ENCODE measurements around the gene ASCL2. TPM values are rescaled to one million over a fixed set of nuclear protein-coding genes. Genes with fewer than 3 reads are reported as not detected.

The ASCL2 gene
- total and polyA plus RNA-seq, 2 of the 4 experiments (the other 2 are of a cell fraction) = not detected

DNA sequence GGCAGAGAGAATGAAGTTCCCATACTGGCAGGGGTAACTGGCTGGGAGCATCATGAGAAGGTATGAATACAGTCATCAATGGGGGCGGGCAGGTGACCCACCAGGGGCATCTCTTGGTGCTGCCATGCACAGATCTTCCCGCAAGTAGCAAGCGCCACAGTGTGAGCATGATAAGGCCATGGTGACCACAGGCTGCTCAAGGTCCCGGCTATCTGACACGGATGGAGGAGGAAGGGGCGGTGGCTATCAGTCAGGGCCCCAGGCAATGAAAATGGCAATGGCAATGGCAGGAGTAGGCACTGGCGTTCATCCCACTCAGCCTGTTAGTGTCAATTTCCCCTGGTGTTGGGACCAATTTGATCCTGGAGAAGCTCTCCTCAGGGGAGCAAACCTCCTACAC is 21.6 kb downstream of the ASCL2 start:
- intact Hi-C loops (cut with micrococcal nuclease) = no loop called here
- no peaks in the 10 kb centered on the region for H4K20me1 ChIP-seq (ENCODE audit: insufficient read depth, low read length)

More for the DNA sequence above, 21.6 kb downstream of the ASCL2 start:
- Histone ChIP-seq H2BK120ac (ENCODE audit: low read depth, low read length) (no peak overlapping the region), H2AFZ (replicated peaks; ENCODE audit: low read length, poor library complexity) (no peak overlapping the region), H3K4me1 (ENCODE audit: control insufficient read depth, insufficient read depth, low read length) (no peaks in the 10 kb centered on the region), H3K4me2 (ENCODE audit: low read depth, low read length) (no peak overlapping the region), H3K4me3 (ENCODE audit: insufficient read depth, low read depth, low read length) (no peak overlapping the region), H2BK15ac (ENCODE audit: low read depth, low read length) (no peak overlapping the region), H3K9ac (ENCODE audit: low read depth, low read length) (no peak overlapping the region), H4K91ac (ENCODE audit: insufficient read depth, low read depth, low read length) (no peak overlapping the region), H3K4ac (ENCODE audit: low read depth, low read length) (no peak overlapping the region), H3K79me1 (ENCODE audit: low read depth in 1 of 2, low read length in 2 of 2) (no peaks in the 10 kb centered on the region), H3K27me3 (ENCODE audit: control insufficient read depth, insufficient read depth, low read length) (peaks cover 32% of the 10 kb centered on the region), H3K9me1 (ENCODE audit: insufficient read depth, low read length) (no peaks in the 10 kb centered on the region), H2BK20ac (ENCODE audit: low read depth, low read length) (no peak overlapping the region), H2BK5ac (ENCODE audit: low read depth, low read length, poor library complexity, severe bottlenecking) (no peak overlapping the region), H3K14ac (replicated peaks; ENCODE audit: low read depth, low read length) (no peak overlapping the region), H4K5ac (ENCODE audit: low read depth, low read length) (no peak overlapping the region), H2AK9ac (replicated peaks; ENCODE audit: low read depth, low read length, poor library complexity) (no peak overlapping the region), H4K8ac (ENCODE audit: low read depth in 2 of 2, low read length in 2 of 2) (no peak overlapping the region), H3K56ac (ENCODE audit: extremely low read depth, insufficient read depth, low read length) (no peak overlapping the region), H3K9me3 (ENCODE audit: control insufficient read depth, insufficient read depth, low read length) (no peaks in the 10 kb centered on the region), H3K27ac (ENCODE audit: insufficient read depth, low read length) (no peak overlapping the region), H3K23ac (ENCODE audit: low read depth, low read length) (no peak overlapping the region), H3K18ac (ENCODE audit: low read depth, low read length) (no peak overlapping the region), H3K36me3 (ENCODE audit: control insufficient read depth, insufficient read depth, low read length) (no peaks in the 10 kb centered on the region), H2AK5ac (ENCODE audit: low read depth, low read length) (no peak overlapping the region)
- DNase-seq (no peak), ATAC-seq (ENCODE audit: low read depth) (no peak)
- ChIA-PET CTCF (no interaction called here), POLR2A (ENCODE audit: unreplicated experiment) (no interaction called here)
- TF ChIP-seq BHLHE40 (IDR thresholded peaks at IDR 0.05; ENCODE audit: low read depth, low read length) (no peak), NFE2L2 (IDR thresholded peaks at IDR 0.05; ENCODE audit: low read depth, low read length) (no peak), MXI1 (IDR thresholded peaks at IDR 0.05; ENCODE audit: borderline replicate concordance, low read depth, low read length) (no peak), RCOR1 (IDR thresholded peaks at IDR 0.05; ENCODE audit: insufficient replicate concordance, low read length) (no peak), CHD1 (IDR thresholded peaks at IDR 0.05; ENCODE audit: low read depth, low read length) (no peak), RAD21 (IDR thresholded peaks at IDR 0.05; ENCODE audit: low read length) (no peak), SMC3 (IDR thresholded peaks at IDR 0.05; ENCODE audit: low read depth, low read length) (no peak), MAFK (IDR thresholded peaks at IDR 0.05; ENCODE audit: low read depth, low read length) (no peak), POLR2A (IDR thresholded peaks at IDR 0.05; ENCODE audit: low read depth, low read length) (no peak), FOS (IDR thresholded peaks at IDR 0.05; ENCODE audit: low read depth, low read length) (no peak), CEBPB (IDR thresholded peaks at IDR 0.05; ENCODE audit: low read depth, low read length) (no peak), RFX5 (IDR thresholded peaks at IDR 0.05; ENCODE audit: low read depth, low read length) (no peak), MAZ (IDR thresholded peaks at IDR 0.05; ENCODE audit: borderline replicate concordance, low read depth, low read length) (no peak)
- TF ChIP-seq, protein P1, sequence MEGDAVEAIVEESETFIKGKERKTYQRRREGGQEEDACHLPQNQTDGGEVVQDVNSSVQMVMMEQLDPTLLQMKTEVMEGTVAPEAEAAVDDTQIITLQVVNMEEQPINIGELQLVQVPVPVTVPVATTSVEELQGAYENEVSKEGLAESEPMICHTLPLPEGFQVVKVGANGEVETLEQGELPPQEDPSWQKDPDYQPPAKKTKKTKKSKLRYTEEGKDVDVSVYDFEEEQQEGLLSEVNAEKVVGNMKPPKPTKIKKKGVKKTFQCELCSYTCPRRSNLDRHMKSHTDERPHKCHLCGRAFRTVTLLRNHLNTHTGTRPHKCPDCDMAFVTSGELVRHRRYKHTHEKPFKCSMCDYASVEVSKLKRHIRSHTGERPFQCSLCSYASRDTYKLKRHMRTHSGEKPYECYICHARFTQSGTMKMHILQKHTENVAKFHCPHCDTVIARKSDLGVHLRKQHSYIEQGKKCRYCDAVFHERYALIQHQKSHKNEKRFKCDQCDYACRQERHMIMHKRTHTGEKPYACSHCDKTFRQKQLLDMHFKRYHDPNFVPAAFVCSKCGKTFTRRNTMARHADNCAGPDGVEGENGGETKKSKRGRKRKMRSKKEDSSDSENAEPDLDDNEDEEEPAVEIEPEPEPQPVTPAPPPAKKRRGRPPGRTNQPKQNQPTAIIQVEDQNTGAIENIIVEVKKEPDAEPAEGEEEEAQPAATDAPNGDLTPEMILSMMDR (conservative IDR thresholded peaks at IDR 0.05; ENCODE audit: low read depth, low read length) = no peak
- TF ChIP-seq, protein P2, sequence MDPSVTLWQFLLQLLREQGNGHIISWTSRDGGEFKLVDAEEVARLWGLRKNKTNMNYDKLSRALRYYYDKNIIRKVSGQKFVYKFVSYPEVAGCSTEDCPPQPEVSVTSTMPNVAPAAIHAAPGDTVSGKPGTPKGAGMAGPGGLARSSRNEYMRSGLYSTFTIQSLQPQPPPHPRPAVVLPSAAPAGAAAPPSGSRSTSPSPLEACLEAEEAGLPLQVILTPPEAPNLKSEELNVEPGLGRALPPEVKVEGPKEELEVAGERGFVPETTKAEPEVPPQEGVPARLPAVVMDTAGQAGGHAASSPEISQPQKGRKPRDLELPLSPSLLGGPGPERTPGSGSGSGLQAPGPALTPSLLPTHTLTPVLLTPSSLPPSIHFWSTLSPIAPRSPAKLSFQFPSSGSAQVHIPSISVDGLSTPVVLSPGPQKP (IDR thresholded peaks at IDR 0.05; ENCODE audit: borderline replicate concordance, low read depth, low read length) = no peak
- TF ChIP-seq, protein P3, sequence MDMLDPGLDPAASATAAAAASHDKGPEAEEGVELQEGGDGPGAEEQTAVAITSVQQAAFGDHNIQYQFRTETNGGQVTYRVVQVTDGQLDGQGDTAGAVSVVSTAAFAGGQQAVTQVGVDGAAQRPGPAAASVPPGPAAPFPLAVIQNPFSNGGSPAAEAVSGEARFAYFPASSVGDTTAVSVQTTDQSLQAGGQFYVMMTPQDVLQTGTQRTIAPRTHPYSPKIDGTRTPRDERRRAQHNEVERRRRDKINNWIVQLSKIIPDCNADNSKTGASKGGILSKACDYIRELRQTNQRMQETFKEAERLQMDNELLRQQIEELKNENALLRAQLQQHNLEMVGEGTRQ (IDR thresholded peaks at IDR 0.05; ENCODE audit: low read depth, low read length) = no peak
- dilution Hi-C loops (cut with HindIII; ENCODE audit: low sequenced_read_pairs, unreplicated experiment) = no loop called here
- in situ Hi-C loops (cut with MboI; ENCODE audit: low sequenced_read_pairs) = no loop called here
- no TSS peak for BruUV-seq (replicated peaks)
- WGBS, 2 experiments (ENCODE audit: extremely low coverage in 2 of 2, insufficient read length in 1 of 2) = 93% methylated on average over 2 of the region's 7 CpGs; no CpG with 5 or more reads in 1 of the 2 experiments

All from IMR-90 (cell line).